Stimulated activated CD4-positive, alpha-beta T cell treated with anti-CD3 and anti-CD28 coated beads, Interleukin-1b, Interleukin-23, amount 100 ng/mL, for 24 hours (primary cell): ENCODE results near the gene ZMYM1.
"Not testable (repeated sequence)": the region's sequence is repeated elsewhere in the genome, so short reads cannot be mapped to it uniquely, and the experiment has no call there.

ENCODE experiments used
- DNase-seq, 4 experiments: peaks; one replicate each; pipeline ENCODE4 v3.0.0-alpha.2; 2020; ENCODE audit warnings: low read depth in 4 of 4, low spot score in 1 of 4

Gene ZMYM1

GRCh38 chr1:35079003-35079930 is at the start of gene ZMYM1:
TSS of gene ZMYM1 (plus strand) at chr1:35079385. CDS start at chr1:35093988, 14,603 bp downstream.
- DNase-seq: peak; percentile 72 to 88 (median 80)

GRCh38 chr1:35029761-35030160 is 49.4 kb upstream of the ZMYM1 start:
- no peak for DNase-seq

GRCh38 chr1:35030338-35030737 is 48.8 kb upstream of the ZMYM1 start:
- DNase-seq: no peak

- peak in 2 of 4 experiments; percentile 12 to 26 for DNase-seq
Measured at GRCh38 chr1:35030756-35031446, 48.3 kb upstream of the ZMYM1 start.

GRCh38 chr1:35032384-35032739 is 46.8 kb upstream of the ZMYM1 start:
- no peak for DNase-seq

GRCh38 chr1:35033346-35033745 is 45.8 kb upstream of the ZMYM1 start:
- no peak for DNase-seq

- DNase-seq: no peak
Measured at GRCh38 chr1:35036621-35037020, 42.6 kb upstream of the ZMYM1 start.

DNA sequence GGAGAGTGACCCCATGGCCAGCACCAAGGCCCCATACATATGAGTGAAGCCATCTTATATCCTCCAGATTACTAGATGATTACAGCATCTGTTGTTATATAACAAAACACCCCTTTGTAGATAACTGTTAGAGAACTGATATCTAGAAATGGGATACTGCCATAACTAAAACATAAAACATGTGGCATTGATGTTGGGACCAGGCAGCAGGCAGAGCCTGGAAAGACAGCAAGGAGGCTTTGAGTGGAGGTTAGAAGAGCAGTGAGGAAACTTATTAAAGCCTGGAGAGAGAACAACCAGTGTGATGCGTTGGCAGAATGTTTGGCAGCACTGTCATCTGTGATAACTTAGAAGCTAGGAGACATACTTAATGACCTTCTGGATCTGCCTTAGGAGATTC is 42.0 kb upstream of the ZMYM1 start:
- no peak for DNase-seq

GRCh38 chr1:35038723-35039122 is 40.5 kb upstream of the ZMYM1 start:
- DNase-seq: no peak

GRCh38 chr1:35043498-35043897 is 35.7 kb upstream of the ZMYM1 start:
- no peak for DNase-seq

GRCh38 chr1:35044431-35044830 is 34.8 kb upstream of the ZMYM1 start:
- DNase-seq: no peak

- DNase-seq: no peak
Measured at GRCh38 chr1:35046730-35047129, 32.5 kb upstream of the ZMYM1 start.

DNA sequence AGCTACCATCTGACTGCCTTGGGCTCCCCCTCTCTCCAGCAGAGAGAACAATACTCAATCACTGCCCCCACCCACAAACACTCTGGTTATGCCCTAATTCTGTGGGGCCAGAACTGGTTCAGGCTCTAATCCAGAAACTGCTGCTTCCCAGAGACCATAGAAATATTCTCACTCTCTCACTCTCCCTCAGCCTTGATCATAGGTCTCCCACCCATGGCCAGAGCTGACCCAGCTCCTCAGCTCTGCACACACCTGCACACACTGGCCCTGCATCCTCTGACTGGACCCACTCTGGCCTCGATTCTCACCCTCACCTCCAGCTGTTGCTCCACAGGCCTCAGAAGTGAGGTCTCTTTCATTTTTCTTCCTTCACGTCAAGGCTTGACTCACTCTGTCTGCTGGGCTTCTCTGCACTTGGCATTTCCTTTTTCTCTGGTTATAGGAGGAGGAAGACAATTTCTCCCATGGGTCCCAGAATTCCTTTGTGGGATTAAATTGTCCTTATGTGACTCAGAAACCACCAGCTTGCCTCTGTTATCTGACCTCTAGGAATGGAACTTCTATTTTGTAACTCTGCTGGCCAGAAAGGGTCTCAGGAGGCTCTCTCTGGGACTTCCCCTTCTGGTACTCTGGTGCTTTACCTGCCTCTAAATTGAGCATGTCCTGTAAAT is 31.9 kb upstream of the ZMYM1 start:
- DNase-seq: no peak

GRCh38 chr1:35049116-35049515 is 30.1 kb upstream of the ZMYM1 start:
- DNase-seq: no peak

- no peak for DNase-seq
Measured at GRCh38 chr1:35053433-35053832, 25.8 kb upstream of the ZMYM1 start.

DNA sequence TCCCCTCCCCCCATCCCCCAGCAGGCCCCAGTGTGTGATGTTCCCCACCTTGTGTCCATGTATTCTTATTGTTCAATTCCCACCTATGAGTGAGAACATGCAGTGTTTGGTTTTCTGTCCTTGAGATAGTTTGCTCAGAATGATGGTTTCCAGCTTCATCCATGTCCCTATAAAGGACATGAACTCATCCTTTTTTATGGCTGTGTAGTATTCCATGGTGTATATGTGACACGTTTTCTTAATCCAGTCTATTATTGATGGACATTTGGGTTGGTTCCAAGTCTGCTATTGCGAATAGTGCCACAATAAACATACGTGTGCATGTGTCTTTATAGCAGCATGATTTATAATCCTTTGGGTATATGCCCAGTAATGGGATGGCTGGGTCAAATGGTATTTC is 24.9 kb upstream of the ZMYM1 start:
- DNase-seq: not testable (repeated sequence)

DNA sequence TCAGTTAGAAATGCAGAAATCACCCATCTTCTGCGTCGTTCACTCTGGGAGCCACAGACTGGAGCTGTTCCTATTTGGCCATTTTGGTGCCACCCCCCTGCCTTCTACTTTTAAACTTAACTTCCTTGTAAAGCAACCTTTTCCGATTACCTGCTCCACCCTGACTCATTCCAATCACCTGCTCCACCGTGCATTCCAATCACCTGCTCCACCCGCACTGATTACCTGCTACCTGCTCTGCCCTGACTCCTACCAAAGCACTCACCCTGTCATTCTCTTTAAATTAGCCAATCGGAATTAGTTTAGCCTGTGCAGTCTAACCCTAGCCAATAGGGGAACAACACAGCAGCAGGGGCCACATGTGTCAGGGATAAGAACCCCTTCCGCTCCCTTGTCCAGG is 20.9 kb upstream of the ZMYM1 start:
- not testable (repeated sequence) for DNase-seq

DNA sequence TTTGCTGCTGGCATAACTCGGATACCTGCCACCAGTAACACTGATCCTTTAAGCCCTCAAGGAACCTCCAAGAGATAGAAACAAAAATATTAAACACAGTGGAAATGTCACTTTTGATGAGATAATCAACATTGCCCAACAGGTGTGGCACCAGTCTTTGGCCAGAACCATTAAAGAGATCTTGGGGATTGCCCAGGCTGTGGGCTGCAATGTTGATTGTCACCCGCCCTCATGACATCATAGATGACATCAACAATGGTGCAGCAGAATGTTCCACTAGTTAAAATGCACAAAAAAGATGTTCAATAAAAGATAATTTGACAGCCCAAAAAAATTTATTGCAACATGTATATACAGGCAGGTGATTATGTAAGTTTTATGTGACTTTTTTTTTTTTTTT is 20.2 kb upstream of the ZMYM1 start:
- no peak for DNase-seq

DNA sequence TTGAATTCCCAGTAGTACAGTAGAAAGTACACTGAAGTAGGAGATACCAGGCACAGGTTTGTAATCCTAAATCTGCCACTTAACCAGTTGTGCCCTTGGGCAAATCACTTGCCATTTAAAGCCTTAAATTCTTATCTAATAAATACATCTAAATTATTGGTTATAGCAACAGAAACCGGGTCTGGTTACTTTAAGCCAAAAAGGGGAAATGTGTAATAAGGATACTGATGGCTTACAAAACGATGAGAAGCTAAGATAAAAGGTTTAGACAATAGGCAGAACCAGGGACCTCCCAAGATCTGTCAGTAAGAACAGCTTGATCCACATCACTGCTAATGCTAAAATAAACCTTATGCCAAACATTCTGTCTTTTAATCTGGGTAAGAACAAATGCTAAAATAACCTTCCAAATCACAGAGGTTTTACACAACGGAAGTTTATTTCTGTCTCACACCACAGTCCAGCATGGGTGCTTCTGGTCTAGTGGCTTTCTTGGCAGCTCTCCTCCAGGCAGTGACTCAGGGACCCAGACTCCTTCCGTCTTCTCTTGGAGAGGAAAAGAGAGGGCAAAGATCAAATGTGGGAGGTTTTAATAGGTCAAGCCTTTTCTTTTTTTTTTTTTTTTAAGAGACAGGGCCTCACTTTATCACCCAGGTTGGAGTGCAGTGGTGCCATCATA is 16.5 kb upstream of the ZMYM1 start:
- no peak for DNase-seq

- DNase-seq: no peak
Measured at GRCh38 chr1:35064265-35064664, 14.9 kb upstream of the ZMYM1 start.

GRCh38 chr1:35069746-35070145 is 9.4 kb upstream of the ZMYM1 start:
- no peak for DNase-seq
